ENCODE data around the gene PPM1L. TPM values are rescaled to one million over a fixed set of nuclear protein-coding genes. Genes with fewer than 3 reads are reported as not detected.

The PPM1L gene
- total RNA-seq, 1 donor from 2014 or later, result 12.2 TPM

DNA sequence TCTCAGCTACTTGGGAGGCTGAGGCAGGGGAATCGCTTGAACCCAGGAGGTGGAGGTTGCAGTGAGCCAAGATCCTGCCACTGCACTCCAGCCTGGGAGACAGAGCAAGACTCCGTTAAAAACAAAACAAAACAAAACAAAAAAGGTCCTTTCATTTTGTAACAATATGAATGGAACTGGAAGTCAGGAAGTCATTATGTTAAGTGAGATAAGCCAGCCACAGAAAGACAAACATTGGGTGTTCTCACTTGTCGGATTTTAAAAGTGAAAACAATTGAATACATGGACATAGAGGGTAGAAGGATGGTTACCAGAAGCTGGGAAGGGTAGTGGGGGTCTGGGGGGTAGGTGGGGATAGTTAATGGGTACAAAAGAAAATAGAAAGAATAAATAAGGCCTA is 361.6 kb downstream of the PPM1L start:
- Mint-ChIP-seq H3K36me3 (ENCODE audit: low read depth, unreplicated experiment) (peaks cover 21% of the 10 kb centered on the region), H3K9me3 (ENCODE audit: unreplicated experiment) (peaks cover 21% of the 10 kb centered on the region), H3K27me3 (ENCODE audit: unreplicated experiment) (no peaks in the 10 kb centered on the region), H3K4me1 (ENCODE audit: unreplicated experiment) (no peaks in the 10 kb centered on the region), H3K27ac (ENCODE audit: unreplicated experiment) (no peak overlapping the region), H3K4me3 (ENCODE audit: unreplicated experiment) (no peak overlapping the region)
- DNase-seq (ENCODE audit: low spot score), result no peak
- no peak for TF ChIP-seq CTCF (IDR thresholded peaks at IDR 0.05; ENCODE audit: unreplicated experiment)

GRCh38 chr3:161126495-161126894 is 370.5 kb downstream of the PPM1L start:
- Mint-ChIP-seq H3K4me3 (ENCODE audit: unreplicated experiment) (no peak overlapping the region), H3K36me3 (ENCODE audit: low read depth, unreplicated experiment) (no peaks in the 10 kb centered on the region), H3K27me3 (ENCODE audit: unreplicated experiment) (no peaks in the 10 kb centered on the region), H3K27ac (ENCODE audit: unreplicated experiment) (no peak overlapping the region), H3K4me1 (ENCODE audit: unreplicated experiment) (no peaks in the 10 kb centered on the region), H3K9me3 (ENCODE audit: unreplicated experiment) (no peaks in the 10 kb centered on the region)
- TF ChIP-seq CTCF (IDR thresholded peaks at IDR 0.05; ENCODE audit: unreplicated experiment), result no peak
- DNase-seq (ENCODE audit: low spot score), result no peak

Other genes with a start within 250 kb of the PPM1L start
- gene KPNA4, start 190.7 kb upstream of the PPM1L start, total RNA-seq (ENCODE audit: unreplicated experiment), result 57.1 TPM
- not detected for gene ARL14, start 79.1 kb upstream of the PPM1L start, total RNA-seq (ENCODE audit: unreplicated experiment)

All from endothelial cell (in vitro differentiated cells).